DMS 273 treated with DMSO at 0.1 percent for 48 hours (cell line): ENCODE measurements around the gene SDF2.
"Not testable (repeated sequence)": the region's sequence is repeated elsewhere in the genome, so short reads cannot be mapped to it uniquely, and the experiment has no call there.

ENCODE experiments used
- DNase-seq: peaks from one replicate; lab custom pipeline; 2025; lab: John Stamatoyannopoulos, UW

The SDF2 gene

DNA sequence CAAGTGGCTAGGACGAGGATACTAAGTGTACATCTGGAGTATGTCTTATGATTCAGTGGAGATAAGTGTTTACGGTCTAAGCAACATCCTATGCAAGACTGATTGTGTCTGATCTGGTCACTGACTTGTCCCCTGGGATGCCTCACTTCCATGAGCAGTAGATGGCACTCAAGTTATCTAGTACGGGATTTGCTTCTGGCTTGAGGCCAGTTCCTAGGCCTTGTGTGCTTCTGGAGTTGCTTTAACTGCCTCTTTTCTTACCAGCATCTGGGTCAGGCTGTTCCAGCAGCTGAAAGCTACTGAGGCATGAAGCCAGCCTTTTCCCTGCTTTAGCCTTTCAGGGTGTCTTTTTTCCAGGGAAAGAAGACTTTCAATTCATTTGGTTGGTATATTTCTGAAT lies 23.3 kb upstream of the SDF2 start:
- peak; percentile 69 for DNase-seq

DNA sequence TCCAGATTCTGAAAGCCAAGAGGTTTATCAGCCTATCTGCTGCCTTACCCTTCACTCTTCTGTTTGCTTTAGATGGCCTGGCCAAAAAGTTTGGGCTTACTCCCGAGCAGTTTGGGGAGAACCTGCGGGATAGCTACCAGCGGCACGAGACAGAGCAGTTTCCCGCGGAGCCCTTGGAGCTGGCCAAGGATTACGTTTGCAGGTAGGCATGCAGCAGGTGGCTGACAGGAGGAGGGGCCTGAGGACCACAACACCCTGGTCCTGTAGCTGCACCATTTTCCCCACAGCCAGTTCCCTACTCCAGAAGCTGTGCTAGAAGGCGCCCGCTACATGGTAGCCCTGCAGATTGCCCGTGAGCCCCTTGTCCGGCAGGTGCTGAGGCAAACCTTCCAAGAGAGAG lies 20.9 kb upstream of the SDF2 start:
- no peak for DNase-seq

DNA sequence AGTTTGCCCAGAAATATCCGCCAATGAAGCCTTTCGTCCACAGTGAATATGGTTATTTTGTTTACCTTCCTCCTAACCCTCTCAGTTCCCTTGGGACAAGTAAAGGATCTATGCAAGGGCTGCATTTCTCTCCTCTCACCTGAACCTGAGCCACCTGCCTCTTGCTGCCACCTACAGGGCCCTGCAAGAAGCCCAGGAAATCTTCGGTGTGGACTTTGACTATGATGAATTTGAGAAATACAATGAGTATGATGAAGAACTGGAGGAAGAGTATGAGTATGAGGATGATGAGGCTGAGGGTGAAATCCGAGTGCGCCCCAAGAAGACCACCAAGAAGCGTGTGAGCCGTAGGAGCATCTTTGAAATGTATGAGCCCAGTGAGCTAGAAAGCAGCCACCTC lies 14.3 kb upstream of the SDF2 start:
- DNase-seq = no peak

DNA sequence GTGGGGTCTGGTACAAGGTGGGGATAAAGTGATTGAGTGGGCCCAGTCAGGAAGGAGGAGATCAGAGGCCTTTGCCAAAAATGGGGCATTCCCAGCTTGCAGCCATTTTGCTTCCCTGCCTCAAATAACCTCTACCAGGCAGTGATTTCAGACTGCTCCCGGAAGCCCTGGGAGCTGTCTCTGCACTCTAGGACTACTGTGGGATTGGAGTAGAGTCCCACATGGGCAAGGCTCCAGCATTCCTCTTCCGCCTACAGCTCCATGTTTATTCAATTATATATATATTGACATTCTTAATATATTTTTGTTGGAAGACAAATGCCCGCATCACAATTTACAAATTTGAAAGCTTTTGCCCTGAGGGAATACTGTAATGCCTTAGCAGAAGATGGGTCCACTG lies 13.8 kb upstream of the SDF2 start:
- no peak for DNase-seq

DNA sequence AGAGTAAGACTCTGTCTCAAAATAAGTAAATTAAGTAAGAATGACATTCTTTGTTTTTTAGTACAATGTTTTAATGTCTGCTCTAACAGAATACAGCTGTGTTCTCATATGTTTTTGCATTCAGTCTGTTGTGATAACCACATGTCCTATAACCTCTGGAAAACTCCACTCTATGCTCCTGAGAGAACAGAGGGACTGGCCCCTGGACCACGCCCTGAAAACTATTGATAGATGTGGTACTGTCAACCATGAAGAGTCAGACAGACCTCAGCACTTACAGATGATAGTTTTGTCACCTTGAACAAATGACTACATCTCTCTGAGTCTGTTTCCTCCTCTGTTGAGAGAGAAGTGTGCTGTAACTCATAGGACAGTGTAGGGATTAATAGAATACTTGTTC lies 8.2 kb upstream of the SDF2 start:
- no peak for DNase-seq

DNA sequence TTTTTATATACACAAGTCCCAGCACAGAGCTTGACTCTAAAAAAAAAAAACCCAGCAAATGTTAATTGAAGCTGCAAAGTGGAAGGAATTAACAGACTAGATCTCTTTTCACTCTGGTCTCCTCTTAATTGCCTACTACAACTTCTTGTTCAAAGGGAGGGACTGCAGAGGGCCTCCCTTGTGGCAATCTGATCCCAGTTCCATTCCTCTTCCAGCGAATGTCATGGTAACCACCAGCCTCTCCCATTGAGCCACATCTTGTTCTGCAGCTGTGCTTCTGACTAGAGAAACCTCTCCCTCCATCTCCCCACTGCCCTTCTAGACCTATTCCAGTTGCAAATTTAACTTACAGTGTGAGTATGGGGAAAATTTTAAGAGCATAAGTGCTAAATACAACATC lies 6.2 kb upstream of the SDF2 start:
- no peak for DNase-seq

DNA sequence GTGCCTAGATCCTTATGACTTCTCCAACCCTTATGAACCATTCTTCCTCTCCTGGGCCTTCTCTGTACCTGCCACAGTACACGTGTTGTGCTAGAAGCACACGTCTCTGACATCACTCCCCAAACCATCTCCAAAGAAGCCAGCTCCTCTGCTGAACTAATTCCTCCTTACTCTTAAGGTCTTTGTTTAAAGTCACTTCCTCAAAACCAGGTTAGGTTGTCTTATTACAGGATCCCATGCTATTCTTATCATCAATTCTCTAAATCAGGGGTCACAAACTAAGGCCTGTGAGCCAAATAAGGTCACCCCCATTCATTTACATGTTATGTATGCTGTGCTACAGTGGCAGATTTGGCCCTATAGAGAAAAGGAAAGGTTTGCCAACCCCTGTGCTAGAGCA lies 4.3 kb upstream of the SDF2 start:
- no peak for DNase-seq

DNA sequence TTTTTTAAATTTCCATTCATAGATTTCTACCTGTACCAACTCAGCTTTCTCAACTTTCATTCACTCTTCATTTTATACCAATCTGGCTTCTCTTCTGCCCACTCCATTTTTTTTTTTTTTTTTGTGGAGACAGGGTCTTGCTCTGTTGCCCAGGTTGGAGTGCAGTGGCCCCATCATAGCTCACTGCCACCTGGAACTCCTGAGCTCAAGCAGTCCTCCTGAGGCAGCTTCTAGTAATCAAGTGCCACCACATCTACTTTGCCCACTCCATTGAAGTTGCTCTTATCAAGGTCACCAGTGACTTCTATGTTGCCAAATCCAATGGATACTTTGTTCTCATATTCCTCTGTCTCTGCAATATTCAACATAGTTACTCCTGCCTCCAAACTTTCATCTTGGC lies 2.0 kb upstream of the SDF2 start:
- no peak for DNase-seq

DNA sequence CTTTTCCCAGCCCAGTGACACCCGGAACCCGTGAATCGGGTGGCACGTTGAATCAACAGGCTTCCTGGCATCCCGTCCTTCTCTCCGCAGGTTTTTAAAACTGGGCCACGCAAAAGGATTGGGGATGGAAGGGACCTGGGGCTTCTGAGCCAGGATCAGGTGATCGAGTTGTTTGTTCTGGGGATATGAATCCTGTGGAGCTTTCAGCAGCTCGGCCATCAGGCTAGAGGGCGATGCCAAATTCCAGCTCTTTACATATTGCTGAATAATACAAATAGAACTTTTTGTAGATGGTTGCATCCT lies 772 bp upstream of the SDF2 start:
- no peak for DNase-seq

DNA sequence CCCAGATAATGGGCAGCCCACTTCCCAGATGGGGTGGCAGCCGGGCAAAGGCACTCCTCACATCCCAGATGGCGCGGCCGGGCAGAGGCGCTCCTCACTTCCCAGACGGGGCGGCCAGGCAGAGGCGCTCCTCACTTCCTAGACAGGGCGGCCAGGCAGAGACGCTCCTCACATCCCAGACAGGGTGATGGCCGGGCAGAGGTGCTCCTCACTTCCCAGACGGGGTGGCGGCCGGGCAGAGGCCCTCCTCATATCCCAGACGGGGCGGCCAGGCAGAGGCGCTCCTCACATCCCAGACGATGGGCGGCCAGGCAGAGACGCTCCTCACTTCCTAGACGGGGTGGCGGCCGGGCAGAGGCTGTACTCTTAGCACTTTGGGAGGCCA lies 2.2 kb downstream of the SDF2 start:
- DNase-seq = not testable (repeated sequence)

DNA sequence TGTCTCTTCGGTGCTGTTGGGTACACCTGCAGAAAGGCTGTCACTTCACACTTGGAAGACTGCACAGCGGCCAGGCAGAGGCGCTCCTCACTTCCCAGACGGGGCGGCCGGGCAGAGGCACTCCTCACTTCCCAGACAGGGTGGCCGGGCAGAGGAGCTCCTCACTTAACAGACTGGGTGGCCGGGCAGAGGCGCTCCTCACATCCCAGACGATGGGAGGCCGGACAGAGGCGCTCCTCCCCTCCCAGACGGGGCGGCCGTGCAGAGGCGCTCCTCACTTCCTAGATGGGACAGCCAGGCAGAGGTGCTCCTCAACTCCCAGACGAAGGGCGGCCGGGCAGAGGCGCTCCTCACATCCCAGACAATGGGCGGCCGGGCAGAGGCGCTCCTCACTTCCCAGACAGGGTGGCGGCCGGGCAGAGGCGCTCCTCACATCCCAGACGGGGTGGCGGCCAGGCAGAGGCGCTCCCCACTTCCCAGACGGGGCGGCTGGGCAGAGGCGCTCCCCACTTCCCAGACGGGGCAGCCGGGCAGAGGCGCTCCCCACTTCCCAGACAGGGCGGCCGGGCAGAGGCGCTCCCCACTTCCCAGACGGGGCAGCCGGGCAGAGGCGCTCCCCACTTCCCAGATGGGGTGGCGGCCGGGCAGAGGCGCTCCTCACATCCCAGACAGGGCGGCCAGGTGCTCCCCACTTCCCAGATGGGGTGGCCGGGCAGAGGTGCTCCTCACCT lies 2.8 kb downstream of the SDF2 start:
- DNase-seq = not testable (repeated sequence)

DNA sequence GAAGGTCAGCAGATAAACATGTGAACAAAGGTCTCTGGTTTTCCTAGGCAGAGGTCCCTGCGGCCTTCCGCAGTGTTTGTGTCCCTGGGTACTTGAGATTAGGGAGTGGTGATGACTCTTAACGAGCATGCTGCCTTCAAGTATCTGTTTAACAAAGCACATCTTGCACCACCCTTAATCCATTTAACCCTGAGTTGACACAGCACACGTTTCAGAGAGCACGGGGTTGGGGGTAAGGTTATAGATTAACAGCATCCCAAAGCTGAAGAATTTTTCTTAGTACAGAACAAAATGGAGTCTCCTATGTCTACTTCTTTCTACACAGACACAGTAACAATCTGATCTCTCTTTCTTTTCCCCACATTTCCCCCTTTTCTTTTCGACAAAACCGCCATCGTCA lies 3.4 kb downstream of the SDF2 start:
- DNase-seq = not testable (repeated sequence)

DNA sequence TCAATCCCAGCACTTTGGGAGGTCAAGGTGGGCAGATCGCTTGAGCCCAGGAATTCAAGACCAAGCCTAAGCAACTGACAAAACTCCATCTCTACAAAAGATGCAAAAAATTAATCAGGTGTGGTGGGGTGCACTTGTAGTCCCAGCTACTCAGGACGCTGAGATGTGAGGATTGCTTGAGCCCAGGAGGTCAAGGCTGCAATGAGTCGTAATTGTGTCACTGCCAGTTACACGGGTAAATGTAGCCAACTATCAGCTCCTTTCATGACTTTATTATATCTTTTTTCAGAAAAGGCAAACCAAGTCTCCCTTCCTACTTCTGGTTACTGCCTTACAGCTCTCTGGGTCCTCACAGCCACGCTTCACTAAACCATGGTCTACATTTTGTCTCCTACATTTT lies 4.0 kb downstream of the SDF2 start:
- no peak for DNase-seq

DNA sequence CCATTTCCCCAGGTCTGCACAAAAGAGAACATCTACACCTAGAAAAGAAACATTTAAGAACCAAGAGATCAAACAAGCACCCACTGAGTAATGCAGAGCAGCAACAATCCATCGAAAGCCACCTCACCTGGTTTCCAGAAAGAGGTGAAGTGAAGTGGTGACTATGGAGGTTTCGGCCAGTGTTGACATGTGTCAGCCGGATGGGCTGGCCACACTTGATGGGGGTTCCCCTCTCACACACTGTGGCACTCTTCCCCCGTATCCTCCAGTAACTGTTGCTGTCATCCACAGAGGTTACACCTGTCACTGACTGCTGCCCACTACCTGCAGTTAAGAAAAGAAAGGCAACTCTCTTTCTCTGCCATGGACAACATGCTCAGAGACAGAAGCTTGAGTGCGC lies 6.5 kb downstream of the SDF2 start:
- no peak for DNase-seq

DNA sequence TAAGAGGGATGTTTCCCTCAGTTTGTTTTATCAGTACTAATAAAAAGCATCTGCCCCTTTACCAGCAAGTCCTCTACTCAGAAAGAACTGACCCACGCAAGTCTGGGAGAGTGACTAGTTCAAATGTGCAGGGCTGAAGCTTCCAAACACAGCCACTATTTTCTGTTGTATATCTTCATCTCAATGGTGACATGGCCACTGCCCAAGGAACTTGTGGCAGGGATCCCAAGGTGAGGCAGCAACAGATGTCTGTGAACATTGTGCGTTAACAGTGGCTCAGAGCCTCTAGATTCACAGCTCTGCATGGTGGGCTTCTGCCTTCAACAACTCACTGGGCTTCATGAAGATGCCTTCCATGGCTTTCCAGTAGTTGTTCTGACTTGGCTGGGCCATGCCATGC lies 13.0 kb downstream of the SDF2 start:
- DNase-seq = no peak

DNA sequence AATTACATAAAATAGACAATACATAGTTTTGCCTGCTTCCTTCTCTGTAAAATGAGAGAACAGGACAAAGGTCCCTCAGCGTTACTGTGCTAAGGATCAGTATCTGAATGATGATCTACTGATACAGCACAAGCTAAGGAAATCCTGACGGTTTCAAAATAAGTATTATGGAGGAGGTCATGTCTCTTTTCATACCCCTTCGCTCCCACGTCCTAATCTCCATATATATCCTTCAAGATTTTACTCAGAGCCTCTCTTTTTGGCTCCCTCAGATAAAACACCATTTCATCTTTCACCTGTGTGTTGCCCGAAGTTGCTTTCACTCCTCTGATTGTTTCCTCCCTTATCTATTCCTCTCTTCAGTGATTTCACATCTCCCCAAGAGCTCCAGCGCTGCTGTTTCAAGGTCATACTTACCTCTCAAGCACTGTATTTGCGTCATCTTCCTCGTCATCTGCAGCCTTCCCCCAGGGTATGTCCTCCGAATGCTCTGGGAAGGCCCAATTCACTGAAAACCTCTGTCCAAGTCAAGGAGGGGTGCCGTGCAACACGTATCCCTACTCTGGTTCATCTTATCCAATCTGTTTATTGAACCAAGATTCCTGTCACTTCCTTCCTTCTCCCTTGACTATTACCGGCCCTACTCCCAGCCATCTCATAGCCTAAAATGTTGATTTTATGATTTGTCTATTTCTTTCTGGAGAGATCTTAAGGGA lies 15.5 kb downstream of the SDF2 start:
- DNase-seq = no peak

DNA sequence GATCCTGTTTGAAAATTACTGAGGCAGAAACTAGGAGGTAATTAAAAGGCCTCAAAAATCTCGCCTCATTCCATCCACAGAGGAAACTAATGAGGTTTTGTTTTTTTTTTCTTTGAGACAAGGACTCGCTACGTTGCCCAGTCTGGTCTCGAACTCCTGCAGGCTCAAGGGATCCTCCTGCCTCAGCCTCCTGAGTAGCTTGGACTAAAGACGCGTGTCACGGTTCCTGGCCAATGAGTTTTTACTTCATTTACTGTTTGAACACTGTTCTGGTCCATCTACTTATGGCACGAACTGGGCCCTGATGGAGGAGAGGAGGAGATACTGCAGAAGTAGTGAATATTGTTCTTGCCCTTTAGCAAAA lies 16.1 kb downstream of the SDF2 start:
- no peak for DNase-seq

DNA sequence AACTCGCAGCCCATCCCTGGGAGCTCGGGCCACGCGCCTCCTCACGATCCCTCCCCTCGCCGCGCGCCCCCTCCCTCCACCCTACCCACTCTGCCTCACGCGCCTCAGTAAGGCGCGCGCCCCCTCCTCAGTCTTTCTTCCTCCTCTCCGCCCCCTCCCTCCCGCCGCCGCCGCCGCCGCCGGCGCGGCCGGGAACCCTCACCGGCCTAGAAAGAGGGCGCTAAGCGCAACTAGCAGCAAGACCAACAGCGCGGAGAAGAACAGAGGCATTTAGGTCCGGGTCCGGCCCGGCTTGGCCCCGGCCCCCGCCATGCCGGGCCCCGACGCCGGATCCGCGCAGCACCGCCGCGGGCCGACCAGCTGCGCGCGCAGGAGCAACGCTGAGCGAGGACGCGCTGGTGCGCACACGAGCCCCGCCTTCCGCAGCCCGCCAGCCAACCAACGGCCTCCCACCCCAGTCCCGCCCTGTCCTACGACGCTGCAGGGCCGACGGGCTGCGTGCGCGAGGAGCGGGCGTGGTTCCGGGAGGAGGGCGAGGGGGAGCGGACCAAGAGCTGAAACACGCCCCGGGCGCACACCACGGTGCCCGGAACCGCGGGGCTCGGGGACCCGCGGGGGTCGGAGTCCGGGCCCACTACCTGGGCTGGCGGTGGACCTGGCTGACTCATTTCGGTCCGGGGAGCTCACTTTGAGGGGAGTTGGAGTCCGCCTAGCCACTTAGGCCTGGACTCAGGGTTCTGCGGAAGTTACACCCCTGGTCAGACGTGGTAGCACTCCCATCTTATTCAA lies 16.7 kb downstream of the SDF2 start, which contains the start of gene BLTP2:
Gene BLTP2, minus strand, starts transcription at position 372 of the 789 bp plus-strand sequence. Its CDS starts 102 bp downstream, at position 270.
- DNase-seq = peak; percentile 90

DNA sequence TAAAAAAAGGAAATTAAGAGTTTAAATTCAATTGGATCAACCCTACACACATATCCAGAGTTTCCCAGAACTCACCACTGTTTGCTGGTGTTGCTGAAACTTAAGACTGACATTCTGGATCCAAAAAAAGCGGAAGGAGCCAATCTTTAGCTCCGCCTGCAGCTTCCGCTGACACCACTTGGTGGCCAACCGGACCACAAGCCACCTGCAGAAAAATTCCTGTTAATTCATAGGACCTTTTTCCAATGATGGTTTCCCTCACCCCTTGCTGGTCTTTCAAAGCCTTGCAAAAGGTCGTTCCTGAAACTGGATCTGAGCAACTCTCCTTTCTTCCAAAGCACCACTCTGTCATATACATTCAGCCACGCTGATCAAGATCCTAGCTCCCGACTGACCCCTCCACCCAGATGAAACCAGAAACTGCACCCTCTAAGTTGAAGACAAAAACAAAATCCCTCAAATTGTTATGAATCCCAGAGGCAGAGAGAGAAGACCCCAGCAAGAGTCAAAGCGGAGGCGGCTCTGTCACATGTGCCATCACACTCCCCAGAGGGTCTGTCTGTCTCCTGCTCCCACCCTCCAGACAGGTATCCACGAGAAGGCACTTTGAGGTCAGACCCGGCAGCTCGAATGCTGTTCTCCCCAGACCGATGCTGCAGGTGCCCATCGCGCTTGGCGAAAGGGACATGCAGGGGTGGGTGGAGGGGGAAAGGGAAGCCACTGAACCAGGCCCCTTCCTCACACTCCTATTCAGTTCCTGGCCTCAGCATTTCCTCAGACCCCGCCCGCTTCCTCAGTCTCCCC lies 17.5 kb downstream of the SDF2 start:
- DNase-seq = no peak

DNA sequence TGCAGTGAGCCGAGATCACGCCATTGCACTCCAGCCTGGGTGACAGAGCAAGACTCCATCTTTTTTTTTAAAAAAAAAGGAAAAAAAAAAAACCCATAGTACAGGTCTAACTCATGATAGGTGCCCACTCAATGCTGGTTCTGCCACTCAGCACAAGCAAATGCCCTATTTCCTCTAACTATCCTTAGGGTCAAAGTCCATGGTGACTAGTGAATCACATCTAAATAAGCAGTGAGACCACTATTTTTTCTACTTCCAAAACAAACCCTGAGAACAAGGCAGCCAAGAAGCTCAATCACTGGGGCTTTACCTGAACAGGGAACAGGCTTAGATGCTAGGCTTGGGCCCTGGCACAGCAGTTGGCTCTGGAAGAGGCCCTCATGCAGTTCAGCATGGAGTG lies 20.1 kb downstream of the SDF2 start:
- DNase-seq = no peak

DNA sequence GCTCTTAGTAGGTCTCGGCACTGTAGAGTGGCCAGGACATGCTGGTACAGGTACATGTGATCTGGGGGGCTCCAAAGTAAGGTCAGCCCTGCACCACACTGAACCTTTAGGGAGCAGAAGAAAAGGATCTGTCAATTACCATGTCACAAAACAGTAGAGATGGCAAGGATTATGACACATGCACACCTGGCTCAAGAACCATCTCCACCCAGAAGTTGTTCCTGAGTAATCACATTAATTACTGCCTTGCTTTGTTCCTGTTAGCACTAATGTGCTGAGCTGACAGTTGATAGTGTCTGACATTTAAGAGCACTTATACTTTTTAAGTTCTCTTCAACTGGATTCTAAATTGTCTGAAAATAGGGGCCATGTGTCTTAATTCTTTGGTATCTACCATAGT lies 26.2 kb downstream of the SDF2 start:
- DNase-seq = no peak

DNA sequence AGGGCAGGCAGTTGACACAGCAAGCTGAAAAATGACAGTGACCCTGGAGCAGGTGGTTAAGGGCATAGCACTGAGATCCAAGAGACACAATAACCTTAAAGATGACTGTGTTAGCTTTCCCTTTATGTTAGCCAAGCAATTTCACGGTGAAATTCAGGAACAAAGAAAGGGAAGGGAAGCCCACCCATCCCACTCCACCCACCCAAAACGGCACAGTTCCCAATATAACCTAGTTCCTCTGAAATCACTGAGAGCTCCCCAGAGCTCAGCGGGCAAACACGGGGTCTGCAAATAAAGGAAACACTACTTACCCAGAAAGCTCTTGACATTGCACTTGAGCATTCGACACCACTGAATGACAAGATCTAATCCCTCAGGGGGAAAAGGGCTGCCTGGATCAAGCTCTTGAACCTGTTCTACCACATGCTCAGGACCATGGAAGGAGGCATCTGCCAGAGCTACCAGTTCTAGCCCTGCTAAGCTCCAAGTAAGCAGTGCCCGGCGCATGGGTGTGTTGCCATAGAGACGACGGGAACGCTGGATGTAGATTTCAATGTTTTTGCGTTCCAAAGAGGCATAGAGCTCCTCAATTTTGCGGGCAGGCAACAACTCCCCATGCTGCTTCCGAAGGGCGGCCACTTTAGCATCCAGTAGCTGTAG lies 27.4 kb downstream of the SDF2 start:
- DNase-seq = no peak
